Activated CD4-positive, alpha-beta T cell treated with anti-CD3 and anti-CD28 coated beads, Interleukin-2, amount 50 U/mL, for 16 hours (primary cell): ENCODE measurements around the gene BEST1.

Experiments used
- DNase-seq: peaks from one replicate; pipeline ENCODE4 v3.0.0-alpha.2; 2020

Gene BEST1

GRCh38 chr11:61950035-61950547 lies at the start of gene BEST1:
BEST1 (plus strand) TSS chr11:61950351; CDS start chr11:61951807, 1,456 bp downstream.
- no peak for DNase-seq

- DNase-seq, result no peak
Observed at GRCh38 chr11:61901397-61901796, 48.8 kb upstream of the BEST1 start.

- no peak for DNase-seq
Observed at GRCh38 chr11:61902313-61902712, 47.8 kb upstream of the BEST1 start.

DNA sequence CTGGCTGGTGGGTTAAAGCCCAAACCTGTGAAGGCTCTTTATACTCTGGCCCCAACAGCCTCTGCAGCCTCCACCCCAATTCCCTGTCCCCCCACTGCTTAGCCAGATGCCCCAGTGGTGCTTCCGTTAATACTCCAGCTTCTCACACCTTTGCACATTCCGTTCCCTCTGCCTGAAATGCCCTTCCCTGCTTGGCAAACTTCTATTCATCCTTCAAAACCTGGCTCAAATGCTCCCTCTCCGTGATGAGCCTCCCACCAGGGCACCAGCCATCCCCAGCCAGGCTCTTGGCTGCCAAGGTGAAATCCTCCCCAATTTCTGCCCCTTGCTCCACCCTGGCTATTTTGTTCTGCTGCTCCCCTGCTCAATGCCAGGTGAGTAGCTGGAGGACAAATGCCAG lies 46.3 kb upstream of the BEST1 start:
- no peak for DNase-seq

GRCh38 chr11:61904539-61905048 lies 45.6 kb upstream of the BEST1 start:
- DNase-seq, result no peak

- DNase-seq, result no peak
Observed at GRCh38 chr11:61905067-61905696, 45.0 kb upstream of the BEST1 start.

DNA sequence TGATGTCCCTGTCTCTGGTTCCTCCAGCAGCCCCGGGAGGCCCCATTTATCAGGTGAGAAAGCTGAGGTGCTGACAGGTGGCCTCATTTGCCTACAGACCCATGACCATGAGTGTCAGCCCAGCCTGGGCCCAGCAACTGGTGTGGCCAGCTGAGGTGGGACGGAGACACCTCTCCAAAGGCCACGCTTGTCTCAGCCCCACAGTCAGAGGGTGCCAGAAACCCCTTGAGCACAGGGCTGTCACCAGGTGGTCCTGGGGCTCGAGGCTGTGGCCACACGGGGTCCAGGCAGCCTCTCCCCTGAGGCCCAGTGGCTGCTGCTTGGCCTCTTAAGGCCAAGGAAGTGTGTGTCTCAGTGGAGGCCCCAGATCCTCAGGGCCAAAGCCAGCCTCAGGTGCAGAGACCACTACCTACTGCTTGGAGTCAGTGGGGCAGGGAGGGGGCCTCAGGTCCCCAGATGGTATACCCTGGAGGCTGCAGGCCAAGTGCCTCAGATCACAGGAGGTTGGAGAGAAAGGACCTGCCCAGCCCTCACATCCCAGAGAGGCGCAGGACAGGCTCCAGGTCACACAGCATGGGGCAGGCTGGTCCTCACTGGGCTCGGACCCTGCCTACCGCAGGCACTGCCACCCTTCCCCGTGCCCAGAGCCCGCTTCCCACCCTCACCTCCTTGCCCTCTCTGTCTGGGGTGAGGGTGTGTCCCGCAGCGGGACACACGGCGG lies 44.2 kb upstream of the BEST1 start:
- DNase-seq, result no peak

DNA sequence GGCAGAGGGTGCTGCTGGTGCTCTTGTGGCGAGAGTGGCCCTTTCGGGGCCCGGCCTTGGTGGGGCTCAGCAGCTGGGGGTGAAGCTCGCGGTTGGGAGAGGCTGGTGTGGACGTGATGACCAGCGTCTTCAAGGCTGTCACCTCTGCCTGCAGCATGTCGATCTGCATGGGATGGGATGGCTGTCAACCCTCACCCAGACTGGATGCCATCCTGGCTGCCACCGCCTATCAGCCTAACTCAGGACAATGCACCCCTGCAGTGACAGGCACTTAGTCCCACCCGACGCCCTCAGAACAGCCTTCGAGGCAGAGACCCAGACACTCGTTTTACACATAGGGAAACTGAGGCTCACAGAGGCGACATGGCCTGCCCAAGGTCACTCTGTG lies 43.6 kb upstream of the BEST1 start:
- no peak for DNase-seq

GRCh38 chr11:61907282-61907681 lies 42.9 kb upstream of the BEST1 start:
- no peak for DNase-seq

DNA sequence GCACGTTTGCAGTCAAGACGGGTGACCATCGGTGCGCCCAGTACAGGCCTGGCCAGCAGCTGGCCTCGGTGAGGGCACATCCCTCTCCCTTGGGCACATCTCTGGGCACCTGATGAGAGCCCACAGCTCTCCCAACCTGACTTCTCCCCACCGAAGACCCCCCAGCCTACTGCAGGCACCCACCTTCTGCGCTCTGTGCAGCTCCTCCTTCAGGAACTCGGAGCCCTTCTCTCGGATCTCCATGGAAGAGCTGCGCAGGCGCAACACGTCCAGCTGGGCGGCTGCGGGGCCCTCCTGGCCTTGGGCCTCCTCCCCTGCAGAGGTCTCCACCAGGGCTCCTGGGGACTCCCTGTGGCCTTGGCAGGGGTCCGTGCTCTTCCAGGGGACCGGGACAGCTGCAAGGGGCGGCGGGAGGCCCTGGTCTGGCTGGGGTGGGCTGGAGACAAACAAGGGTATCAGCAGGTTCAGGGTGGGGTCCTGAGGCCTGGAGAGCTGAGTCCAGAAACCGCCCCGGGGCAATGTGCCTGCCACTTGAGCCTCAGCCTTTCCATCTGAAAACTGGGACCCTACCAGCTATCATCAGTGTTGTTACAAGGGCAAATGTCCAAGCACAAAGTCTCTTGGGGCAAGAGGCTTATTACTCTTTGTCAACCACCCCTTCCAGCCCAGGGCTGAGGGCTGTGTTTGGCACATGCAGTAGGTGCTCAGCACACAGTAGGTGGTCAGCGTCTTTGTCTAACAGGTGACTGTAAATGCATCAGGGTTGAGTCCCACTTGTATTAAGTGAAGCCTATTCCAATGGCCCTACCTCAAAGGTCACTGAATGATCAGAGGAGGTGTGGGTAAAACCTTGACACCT lies 42.1 kb upstream of the BEST1 start:
- DNase-seq, result no peak

DNA sequence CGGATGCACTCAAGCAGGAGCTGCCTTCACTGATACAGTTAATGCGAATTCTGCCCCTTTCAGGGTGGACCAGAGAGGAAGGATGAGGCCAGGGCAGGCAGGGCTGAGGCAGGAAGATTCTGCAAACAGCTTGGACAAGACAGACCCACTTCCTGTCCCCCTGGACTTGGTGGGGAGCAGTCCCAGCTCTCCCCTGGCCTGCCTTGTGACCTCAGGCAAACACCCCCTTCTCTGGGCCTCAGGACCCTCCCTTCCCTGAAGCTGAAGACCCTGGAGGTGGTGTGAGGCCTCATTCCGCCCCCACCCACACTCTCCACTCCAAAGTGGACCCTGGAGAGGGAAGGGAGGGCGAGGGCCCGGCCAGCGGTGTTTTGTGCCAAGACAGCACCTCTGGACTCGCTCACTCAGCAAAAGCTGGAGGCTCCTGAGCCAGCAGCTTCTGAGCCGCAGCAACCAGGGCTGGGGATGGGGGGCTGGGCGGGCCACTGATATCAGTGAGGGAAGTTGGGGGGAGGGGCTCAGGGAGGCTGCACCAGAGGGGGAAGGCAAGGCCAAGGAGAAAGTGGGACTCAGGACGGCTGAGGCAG lies 41.3 kb upstream of the BEST1 start:
- DNase-seq, result no peak

DNA sequence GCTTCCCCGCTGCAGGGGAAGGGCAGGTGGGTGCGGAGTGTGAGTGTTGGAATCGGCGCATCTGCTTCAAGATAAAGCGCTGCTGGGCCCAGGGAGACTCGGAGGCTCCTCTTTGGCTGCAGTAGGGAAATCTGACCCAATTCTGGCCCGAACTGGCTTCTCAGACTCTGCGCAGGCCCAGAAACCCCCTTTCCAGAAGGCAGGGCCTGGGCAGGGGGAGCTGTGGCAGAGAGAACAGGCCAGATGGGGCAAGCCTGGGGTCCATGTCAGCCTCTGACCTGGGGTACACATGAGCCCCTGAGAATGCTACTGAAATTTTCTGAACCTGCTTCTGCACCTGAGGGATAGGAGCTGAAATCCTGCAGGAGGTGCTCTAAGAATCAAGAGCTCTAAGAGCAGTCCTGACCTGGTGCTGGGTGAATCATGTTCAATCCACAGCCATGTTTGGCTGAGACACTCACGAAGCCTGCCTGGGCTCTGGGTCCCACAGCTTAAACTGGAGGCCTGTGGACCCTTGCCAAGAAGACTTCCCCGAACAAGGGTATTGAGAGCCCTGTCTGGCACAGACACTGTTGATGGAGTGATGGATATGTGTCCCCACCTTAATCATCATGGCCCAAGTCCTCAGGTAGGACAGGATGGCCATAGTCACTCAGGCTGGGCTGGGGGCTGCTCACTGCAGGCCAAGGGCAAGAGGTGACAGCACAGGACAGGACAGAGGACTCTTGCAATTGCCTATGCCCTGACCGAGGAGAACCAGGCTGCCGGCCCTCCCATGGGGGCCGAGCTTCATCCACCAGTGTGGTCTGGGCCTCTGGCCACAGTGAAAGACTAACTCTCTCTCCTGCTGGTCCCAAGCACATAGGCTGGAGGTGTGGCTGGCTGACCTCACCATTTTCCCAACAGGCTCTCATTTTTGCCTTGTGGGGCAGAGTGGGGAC lies 39.7 kb upstream of the BEST1 start:
- no peak for DNase-seq

GRCh38 chr11:61911128-61911700 lies 38.9 kb upstream of the BEST1 start:
- no peak for DNase-seq

DNA sequence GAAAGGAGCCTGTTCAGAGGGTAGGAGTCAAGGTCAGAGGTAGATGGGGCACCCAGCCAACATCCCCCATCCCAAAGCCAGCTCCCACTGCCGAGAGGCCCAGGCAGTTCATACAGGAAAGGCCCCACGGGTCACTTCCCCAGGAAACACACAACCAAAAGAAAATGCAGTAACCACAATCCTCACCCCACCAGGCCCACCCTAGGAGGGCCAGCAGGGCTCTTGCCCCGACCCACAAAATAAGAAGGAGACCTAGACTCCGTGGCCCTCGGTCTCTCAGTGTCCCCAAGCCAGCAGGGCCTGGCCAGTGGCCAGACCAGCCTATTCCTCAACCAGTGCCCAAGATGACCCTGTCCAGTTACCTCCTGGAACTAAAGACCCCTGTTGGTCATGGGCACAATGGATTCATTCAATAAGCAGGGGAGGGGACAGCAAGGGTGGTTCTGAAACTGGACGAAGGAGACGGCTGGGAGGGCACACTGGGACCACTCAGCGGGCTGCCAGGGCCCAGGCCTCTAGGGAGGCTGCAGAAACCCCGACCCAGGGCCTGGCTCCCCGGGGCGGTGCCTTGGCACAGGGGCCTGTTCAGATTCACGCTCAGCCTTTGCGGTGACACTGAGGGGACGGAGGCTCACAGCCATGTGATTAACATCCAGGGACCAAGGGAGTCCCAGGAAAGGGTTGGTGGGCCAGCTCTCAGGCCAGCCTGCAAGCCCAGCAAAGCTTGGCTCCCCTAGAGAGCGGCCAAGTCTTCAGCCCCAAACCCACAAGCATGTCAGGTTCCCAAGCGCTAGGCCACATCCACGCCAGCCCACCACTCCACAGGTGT lies 38.2 kb upstream of the BEST1 start:
- DNase-seq, result no peak

DNA sequence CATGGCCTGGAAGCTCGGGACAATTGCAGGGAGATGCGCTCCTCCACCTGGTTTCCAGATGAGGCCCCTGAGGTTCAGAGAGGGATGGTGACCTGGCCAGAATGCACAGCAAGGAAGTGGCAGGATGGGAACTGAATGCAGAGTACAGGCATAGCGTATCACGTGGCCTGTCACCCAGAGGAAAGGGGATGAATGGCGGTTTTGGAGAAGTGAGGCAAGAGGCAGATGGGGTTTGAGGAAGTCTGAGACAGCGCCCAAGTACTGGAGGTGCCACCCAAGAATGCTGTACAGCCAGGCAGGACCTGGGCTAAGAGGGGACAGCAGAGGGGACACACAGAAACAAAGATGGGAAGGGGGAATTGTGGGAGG lies 37.6 kb upstream of the BEST1 start:
- DNase-seq, result no peak

DNA sequence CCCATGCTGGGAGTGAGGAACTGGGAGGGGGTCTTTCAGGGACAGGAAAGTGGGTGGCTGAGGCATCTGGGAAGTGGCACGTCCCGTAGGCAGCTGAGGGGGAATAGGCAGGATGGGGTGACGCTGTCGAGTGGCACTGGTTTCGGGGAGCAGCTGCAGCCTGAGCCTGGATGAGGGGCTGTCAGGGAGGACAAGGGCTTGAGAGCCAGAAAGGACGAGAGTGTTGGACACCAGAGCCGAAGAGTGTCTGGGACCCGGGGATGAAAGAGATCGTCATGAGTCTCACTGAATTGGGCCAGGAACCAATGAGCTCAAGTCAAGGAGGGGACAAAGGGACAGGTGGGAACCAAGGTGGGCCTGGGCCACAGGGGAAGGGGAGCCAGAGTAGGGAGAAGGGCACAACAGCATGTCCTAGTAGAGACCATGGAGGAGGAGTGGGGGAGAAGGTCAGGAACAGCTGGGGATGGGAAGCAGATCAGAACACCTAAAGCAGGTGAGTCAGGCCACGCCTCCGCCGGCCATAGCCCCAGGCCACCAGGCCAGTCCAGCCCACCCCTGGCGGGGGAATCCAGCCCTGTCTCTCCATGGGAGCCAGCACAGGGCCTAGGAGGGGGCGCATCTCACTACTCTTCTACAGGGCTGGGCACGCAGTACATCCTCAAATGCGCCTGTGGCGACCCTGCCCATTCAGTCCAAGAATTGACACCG lies 37.0 kb upstream of the BEST1 start:
- no peak for DNase-seq

- no peak for DNase-seq
Observed at GRCh38 chr11:61913699-61914395, 36.3 kb upstream of the BEST1 start.

DNA sequence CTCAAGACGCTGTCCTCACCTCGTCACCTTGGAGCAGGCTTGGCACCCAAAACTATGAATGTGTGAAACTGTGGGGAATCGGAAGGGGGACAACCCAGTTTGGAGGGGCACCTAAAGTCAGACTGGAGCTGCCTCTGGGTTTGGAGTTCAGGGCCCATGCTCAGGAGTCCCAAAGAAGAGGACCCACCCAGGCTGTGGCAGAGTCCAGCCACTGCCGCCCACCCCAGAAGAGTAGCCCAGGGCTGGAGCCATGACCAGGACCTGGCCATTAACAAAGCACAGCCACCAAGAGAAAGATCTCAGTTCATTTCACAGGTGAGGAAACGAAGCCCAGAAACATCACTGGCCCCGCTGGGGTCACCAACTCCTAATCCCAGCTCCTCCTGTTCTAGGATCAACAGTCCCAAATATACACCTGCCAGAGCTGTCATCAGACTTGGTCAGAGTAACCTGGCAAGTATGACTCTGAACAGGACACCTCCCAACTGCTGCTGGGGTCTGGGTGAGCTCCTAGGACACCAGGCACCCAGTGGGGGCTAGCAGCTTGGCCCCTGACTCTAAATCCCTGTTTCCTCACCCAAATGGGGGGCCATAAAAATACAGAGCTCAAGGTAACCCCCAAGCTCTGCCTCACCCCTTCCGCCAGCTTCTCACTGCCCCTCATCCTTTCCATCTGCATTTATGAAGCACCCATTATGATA lies 35.5 kb upstream of the BEST1 start:
- DNase-seq, result no peak
